Activated B cell treated with CpG ODN at 0.5 μM for 24 hours (primary cell): ENCODE data around the gene FAM124B. TPM values are rescaled to one million over a fixed set of nuclear protein-coding genes. Genes with fewer than 3 reads are reported as not detected.

Source experiments
- ATAC-seq: fragments of 200-7000 bp; cut with Tn5 transposase; one replicate; pipeline ENCODE4 v1.10.0; 2021; ENCODE audit warnings: low read depth, mild to moderate bottlenecking, moderate library complexity
- CTCF ChIA-PET: fragments of 350-600 bp; sonication (Branson Sonifier 250); formaldehyde crosslinking; loops from one replicate; lab custom pipeline; 2021; ENCODE audit warnings: antibody characterized with exemption; lab: Charles Lee
- POLR2A ChIA-PET: fragments of 350-600 bp; sonication (Branson Sonifier 250); formaldehyde crosslinking; loops from one replicate; lab custom pipeline; 2021; ENCODE audit warnings: antibody characterized with exemption; lab: Charles Lee
- DNase-seq: peaks from one replicate; pipeline ENCODE4 v3.0.0; 2022
- H3K27ac Mint-ChIP-seq: one replicate; pipeline ENCODE4 v1.8.0; 2020; ENCODE audit warnings: mixed read lengths
- H3K27me3 Mint-ChIP-seq: one replicate; pipeline ENCODE4 v1.8.0; 2021; ENCODE audit warnings: mixed read lengths
- H3K36me3 Mint-ChIP-seq: one replicate; pipeline ENCODE4 v1.8.0; 2021; ENCODE audit warnings: low read depth, mixed read lengths
- H3K4me1 Mint-ChIP-seq: one replicate; pipeline ENCODE4 v1.8.0; 2021; ENCODE audit warnings: mixed read lengths
- H3K4me3 Mint-ChIP-seq: one replicate; pipeline ENCODE4 v1.8.0; 2020; ENCODE audit warnings: mild to moderate bottlenecking, mixed read lengths
- H3K9me3 Mint-ChIP-seq: one replicate; pipeline ENCODE4 v1.8.0; 2020; ENCODE audit warnings: mixed read lengths
- CTCF ChIP-seq: fragments of 200-600 bp; IDR thresholded peaks from one replicate; pipeline ENCODE4 v1.8.0; 2022; ENCODE audit warnings: antibody characterized with exemption, mild to moderate bottlenecking
- intact Hi-C: fragments of 100-400 bp; cut with micrococcal nuclease; formaldehyde crosslinking; loops from one replicate; pipeline ENCODE4 v1.15.1; 2024
- total RNA-seq: library from RNA; stranded (reverse); gene quantifications from 2 replicates; pipeline ENCODE4 v1.2.3, GENCODE V29; 2022

Gene FAM124B
- total RNA-seq, 1 donor from 2014 or later, result not detected

GRCh38 chr2:224366267-224366844 is 35.6 kb downstream of the FAM124B start:
- CTCF ChIA-PET, result no interaction called here
- no peak overlapping the region for H3K4me3 Mint-ChIP-seq
- ATAC-seq (no peak), DNase-seq (no peak)
- intact Hi-C loops, result loop anchor here (5.0 kb wide), 1 partner anchor 76 kb away; no protein-coding TSS in a partner anchor
- no peak for TF ChIP-seq CTCF
- no peaks in the 10 kb centered on the region for H3K36me3 Mint-ChIP-seq
- POLR2A ChIA-PET, result no interaction called here
- no peaks in the 10 kb centered on the region for H3K4me1 Mint-ChIP-seq
- H3K27ac Mint-ChIP-seq, result no peak overlapping the region
- H3K27me3 Mint-ChIP-seq, result no peaks in the 10 kb centered on the region
- H3K9me3 Mint-ChIP-seq, result no peaks in the 10 kb centered on the region

GRCh38 chr2:224365331-224365730 is 36.6 kb downstream of the FAM124B start:
- DNase-seq (no peak), ATAC-seq (no peak)
- Mint-ChIP-seq H3K4me3 (no peak overlapping the region), H3K4me1 (no peaks in the 10 kb centered on the region), H3K27ac (no peak overlapping the region), H3K36me3 (no peaks in the 10 kb centered on the region), H3K9me3 (no peaks in the 10 kb centered on the region), H3K27me3 (no peaks in the 10 kb centered on the region)
- POLR2A ChIA-PET, result no interaction called here
- intact Hi-C loops, result loop anchor here (5.0 kb wide), 1 partner anchor 77 kb away; no protein-coding TSS in a partner anchor
- no peak for TF ChIP-seq CTCF
- CTCF ChIA-PET, result no interaction called here

DNA sequence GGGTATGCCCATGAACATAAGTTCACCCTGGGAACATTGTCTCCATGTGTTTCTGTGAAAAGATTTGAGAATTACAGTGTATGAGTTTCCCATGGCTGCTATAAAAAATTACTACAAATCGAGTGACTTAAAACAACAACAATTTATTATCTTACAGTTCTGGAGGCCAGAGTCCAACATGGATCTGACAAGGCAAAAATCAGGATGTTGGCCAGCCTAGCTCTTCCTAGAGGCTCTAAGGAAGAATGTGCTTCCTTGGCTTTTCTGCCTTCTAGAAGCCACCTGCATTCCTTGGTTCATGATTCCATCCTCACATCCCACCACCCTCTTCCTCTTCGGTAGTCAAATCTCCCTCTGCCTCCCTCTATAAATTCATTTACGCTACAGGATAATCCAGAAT is 38.6 kb downstream of the FAM124B start:
- H3K27ac Mint-ChIP-seq, result no peak overlapping the region
- POLR2A ChIA-PET, result no interaction called here
- H3K4me3 Mint-ChIP-seq, result no peak overlapping the region
- H3K36me3 Mint-ChIP-seq, result no peaks in the 10 kb centered on the region
- no peak for TF ChIP-seq CTCF
- no peaks in the 10 kb centered on the region for H3K9me3 Mint-ChIP-seq
- no peaks in the 10 kb centered on the region for H3K4me1 Mint-ChIP-seq
- no peaks in the 10 kb centered on the region for H3K27me3 Mint-ChIP-seq
- DNase-seq (no peak), ATAC-seq (no peak)
- CTCF ChIA-PET, result no interaction called here
- intact Hi-C loops, result no loop called here

DNA sequence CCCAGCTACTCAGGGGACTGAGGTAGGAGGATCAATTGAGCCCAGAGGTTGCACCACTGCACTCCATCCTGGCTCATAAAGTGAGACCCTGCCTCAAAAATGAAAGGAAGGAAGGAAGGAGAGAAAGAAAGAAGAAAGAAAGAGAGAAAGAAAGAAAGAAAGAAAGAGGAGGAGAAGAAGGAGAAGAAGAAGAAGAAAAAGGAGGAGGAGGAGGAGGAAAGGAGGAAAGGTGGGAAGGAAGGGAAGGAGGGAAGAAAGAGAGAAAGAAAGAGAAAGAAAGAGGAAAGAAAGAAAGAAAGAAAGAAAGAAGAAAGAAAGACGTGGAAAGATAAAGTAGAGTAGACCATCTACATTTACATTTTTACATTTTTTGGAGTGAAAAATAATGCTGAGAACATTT is 39.8 kb downstream of the FAM124B start:
- Mint-ChIP-seq H3K9me3 (no peaks in the 10 kb centered on the region), H3K36me3 (no peaks in the 10 kb centered on the region), H3K27ac (no peak overlapping the region), H3K4me3 (no peak overlapping the region), H3K27me3 (no peaks in the 10 kb centered on the region), H3K4me1 (no peaks in the 10 kb centered on the region)
- no peak for ATAC-seq
- no peak for TF ChIP-seq CTCF
- CTCF ChIA-PET, result no interaction called here
- POLR2A ChIA-PET, result no interaction called here
- no peak for DNase-seq
- intact Hi-C loops, result no loop called here

GRCh38 chr2:224360801-224361251 is 41.1 kb downstream of the FAM124B start:
- ChIA-PET POLR2A (no interaction called here), CTCF (interaction anchor here (1.5 to 3.6 kb wide), 2 partner anchors 276 to 286 kb away, joined by 3 to 31 read pairs; no protein-coding TSS in a partner anchor)
- no peak overlapping the region for H3K4me3 Mint-ChIP-seq
- no peaks in the 10 kb centered on the region for H3K4me1 Mint-ChIP-seq
- intact Hi-C loops, result no loop called here
- TF ChIP-seq CTCF, result no peak
- no peaks in the 10 kb centered on the region for H3K27me3 Mint-ChIP-seq
- H3K36me3 Mint-ChIP-seq, result no peaks in the 10 kb centered on the region
- H3K9me3 Mint-ChIP-seq, result no peaks in the 10 kb centered on the region
- DNase-seq (no peak), ATAC-seq (no peak)
- H3K27ac Mint-ChIP-seq, result no peak overlapping the region
